ENCODE data around the gene OR6C68.

- TF ChIP-seq ZNF692 (tag by site-specific recombination; IDR thresholded peaks at IDR 0.05) = no peak
- TF ChIP-seq ZNF404 (tag by site-specific recombination; IDR thresholded peaks at IDR 0.05) = no peak
- TF ChIP-seq ZNF664 (tag by site-specific recombination; IDR thresholded peaks at IDR 0.05) = no peak
- TF ChIP-seq ZNF362 (tag by site-specific recombination; IDR thresholded peaks at IDR 0.05) = no peak
- TF ChIP-seq PRDM10 (tag by site-specific recombination; IDR thresholded peaks at IDR 0.05) = no peak
- TF ChIP-seq ZNF544 (tag by site-specific recombination; IDR thresholded peaks at IDR 0.05) = no peak
- TF ChIP-seq CTCF (tag by site-specific recombination; IDR thresholded peaks at IDR 0.05) = no peak
- no peak for TF ChIP-seq TCF7L2 (IDR thresholded peaks at IDR 0.05; ENCODE audit: borderline replicate concordance, low read depth, low read length)
- TF ChIP-seq ZNF292 (tag by site-specific recombination; IDR thresholded peaks at IDR 0.05; ENCODE audit: borderline replicate concordance, low read depth) = no peak
- no peak for TF ChIP-seq ZEB2 (tag by site-specific recombination; IDR thresholded peaks at IDR 0.05)
Observed at GRCh38 chr12:55470088-55470829, 21.9 kb upstream of the OR6C68 start, which contains the start of gene OR6C70.
